ENCODE measurements around the gene IFITM10.

- TF ChIP-seq POLR2A (IDR thresholded peaks at IDR 0.05) = no peak
- TF ChIP-seq CTCF (IDR thresholded peaks at IDR 0.05) = no peak
Observed at GRCh38 chr11:1742869-1743584, 7.4 kb downstream of the IFITM10 start.
